ENCODE results near the gene ZNF236. TPM values are rescaled to one million over a fixed set of nuclear protein-coding genes. Genes with fewer than 3 reads are reported as not detected.
"Not testable (repeated sequence)": the region's sequence is repeated elsewhere in the genome, so short reads cannot be mapped to it uniquely, and the experiment has no call there.

Gene ZNF236
- total RNA-seq, 6 experiments from 2014 or later, result 6.3 to 10.4 (median 8.1) TPM

GRCh38 chr18:77016936-77017335 lies 194.6 kb downstream of the ZNF236 start:
- Mint-ChIP-seq H3K4me1 (ENCODE audit: low read depth) (no peaks in the 10 kb centered on the region), H3K27ac (no peak overlapping the region), H3K27me3 (ENCODE audit: insufficient read depth) (peaks cover 26% of the 10 kb centered on the region), H3K4me3 (no peak overlapping the region), H3K9me3 (no peaks in the 10 kb centered on the region), H3K36me3 (ENCODE audit: low read depth) (no peaks in the 10 kb centered on the region)
- no peak for TF ChIP-seq CTCF (IDR thresholded peaks at IDR 0.05)
- no peak for DNase-seq

- no peak overlapping the region for H3K4me3 Mint-ChIP-seq
- DNase-seq, result no peak
- peaks cover 26% of the 10 kb centered on the region for H3K27me3 Mint-ChIP-seq (ENCODE audit: insufficient read depth)
- H3K27ac Mint-ChIP-seq, result no peak overlapping the region
- no peaks in the 10 kb centered on the region for H3K4me1 Mint-ChIP-seq (ENCODE audit: low read depth)
- H3K36me3 Mint-ChIP-seq (ENCODE audit: low read depth), result no peaks in the 10 kb centered on the region
- no peak for TF ChIP-seq CTCF (IDR thresholded peaks at IDR 0.05)
- no peaks in the 10 kb centered on the region for H3K9me3 Mint-ChIP-seq
These were observed 195.0 kb downstream of the ZNF236 start for GRCh38 chr18:77017355-77017754.

GRCh38 chr18:77018650-77019049 lies 196.3 kb downstream of the ZNF236 start:
- DNase-seq; H3K36me3 Mint-ChIP-seq (ENCODE audit: low read depth); H3K4me3 Mint-ChIP-seq; H3K9me3 Mint-ChIP-seq; H3K4me1 Mint-ChIP-seq (ENCODE audit: low read depth); H3K27ac Mint-ChIP-seq: not testable (repeated sequence)
- H3K27me3 Mint-ChIP-seq (ENCODE audit: insufficient read depth), result peaks cover 24% of the 10 kb centered on the region

GRCh38 chr18:77019641-77020040 lies 197.3 kb downstream of the ZNF236 start:
- no peak for DNase-seq
- no peak overlapping the region for H3K27ac Mint-ChIP-seq
- H3K9me3 Mint-ChIP-seq, result no peaks in the 10 kb centered on the region
- no peaks in the 10 kb centered on the region for H3K4me1 Mint-ChIP-seq (ENCODE audit: low read depth)
- H3K27me3 Mint-ChIP-seq (ENCODE audit: insufficient read depth), result peaks cover 21% of the 10 kb centered on the region
- no peak overlapping the region for H3K4me3 Mint-ChIP-seq
- TF ChIP-seq CTCF (IDR thresholded peaks at IDR 0.05), result no peak
- H3K36me3 Mint-ChIP-seq (ENCODE audit: low read depth), result no peaks in the 10 kb centered on the region
